HG02885 (cell line): Measurements from ENCODE around the gene GRK4.

Source experiments
- ATAC-seq: cut with Tn5 transposase; IDR thresholded peaks from one replicate; pipeline ENCODE4 v1.9.1; 2021; ENCODE audit warnings: mild to moderate bottlenecking; ENCODE audit not compliant: unreplicated experiment, poor library complexity

Gene GRK4

GRCh38 chr4:2995546-2996265, 32.3 kb downstream of the GRK4 start:
- ATAC-seq, result no peak

GRCh38 chr4:2996415-2996814, 33.0 kb downstream of the GRK4 start:
- no peak for ATAC-seq

GRCh38 chr4:3007724-3008123, 44.4 kb downstream of the GRK4 start:
- ATAC-seq, result no peak

GRCh38 chr4:3009422-3009821, 46.1 kb downstream of the GRK4 start:
- no peak for ATAC-seq

- ATAC-seq, result no peak
Measured at GRCh38 chr4:3010577-3010976, 47.2 kb downstream of the GRK4 start.

- no peak for ATAC-seq
Measured at GRCh38 chr4:3010998-3011397, 47.6 kb downstream of the GRK4 start.

DNA sequence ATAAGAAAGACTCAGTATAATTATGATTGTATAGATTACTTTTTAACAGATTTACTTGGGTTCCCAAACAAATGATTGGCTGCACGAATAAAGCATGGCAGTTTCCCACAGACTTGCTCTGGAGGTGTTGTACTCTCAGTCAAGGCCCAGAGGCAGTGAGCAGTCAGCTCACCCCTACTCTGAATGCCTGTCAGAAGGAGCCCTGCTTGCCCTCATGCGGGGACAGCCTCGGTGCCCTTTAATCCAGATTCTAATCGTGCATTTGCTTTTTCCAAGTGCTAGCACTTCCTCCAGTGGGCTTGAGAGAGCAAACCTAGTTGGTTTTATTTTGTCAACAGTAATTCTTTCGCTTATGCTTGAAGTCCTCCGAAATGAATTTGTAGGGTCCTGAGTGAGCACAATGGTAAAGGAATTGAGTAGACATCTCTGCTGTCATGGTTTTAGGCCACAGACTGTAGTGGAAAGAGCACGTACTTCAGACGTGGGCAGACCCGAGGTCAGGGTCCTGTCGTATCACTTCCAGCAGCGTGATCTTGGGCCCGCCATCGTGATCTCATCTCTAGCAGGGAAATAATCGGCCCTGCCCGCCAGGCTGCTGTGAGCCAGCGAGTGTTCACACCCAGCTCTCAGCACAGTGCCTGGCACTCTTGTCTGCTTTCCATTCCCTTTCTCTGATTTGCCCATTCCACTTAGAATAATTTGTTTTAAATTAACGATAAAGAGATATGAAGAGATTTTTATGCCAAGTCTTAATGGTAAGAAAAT, 48.3 kb downstream of the GRK4 start:
- ATAC-seq, result no peak

DNA sequence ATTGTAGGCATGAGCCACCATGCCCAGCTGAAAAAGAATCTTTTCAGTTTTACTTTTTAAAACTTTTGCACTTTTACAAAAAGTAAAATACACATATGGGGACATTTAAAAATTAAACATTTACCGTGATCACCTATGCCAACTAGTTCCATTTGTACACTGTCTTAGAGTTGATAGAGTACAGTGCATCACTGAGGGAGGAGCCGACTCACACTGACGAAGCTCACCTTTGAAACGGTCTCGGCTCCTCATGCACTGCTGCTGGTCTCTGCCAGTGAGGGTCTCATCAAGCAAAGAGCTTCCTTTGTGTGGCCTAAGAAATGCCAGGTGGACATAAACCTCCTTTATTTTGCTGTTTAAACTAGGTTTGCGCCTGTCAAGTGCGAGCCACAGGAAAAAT, 50.0 kb downstream of the GRK4 start:
- ATAC-seq, result no peak

GRCh38 chr4:3013839-3014350, 50.5 kb downstream of the GRK4 start:
- peak; percentile 74 for ATAC-seq

- ATAC-seq, result no peak
Measured at GRCh38 chr4:3016961-3017360, 53.6 kb downstream of the GRK4 start.

- no peak for ATAC-seq
Measured at GRCh38 chr4:3017504-3017903, 54.1 kb downstream of the GRK4 start.

DNA sequence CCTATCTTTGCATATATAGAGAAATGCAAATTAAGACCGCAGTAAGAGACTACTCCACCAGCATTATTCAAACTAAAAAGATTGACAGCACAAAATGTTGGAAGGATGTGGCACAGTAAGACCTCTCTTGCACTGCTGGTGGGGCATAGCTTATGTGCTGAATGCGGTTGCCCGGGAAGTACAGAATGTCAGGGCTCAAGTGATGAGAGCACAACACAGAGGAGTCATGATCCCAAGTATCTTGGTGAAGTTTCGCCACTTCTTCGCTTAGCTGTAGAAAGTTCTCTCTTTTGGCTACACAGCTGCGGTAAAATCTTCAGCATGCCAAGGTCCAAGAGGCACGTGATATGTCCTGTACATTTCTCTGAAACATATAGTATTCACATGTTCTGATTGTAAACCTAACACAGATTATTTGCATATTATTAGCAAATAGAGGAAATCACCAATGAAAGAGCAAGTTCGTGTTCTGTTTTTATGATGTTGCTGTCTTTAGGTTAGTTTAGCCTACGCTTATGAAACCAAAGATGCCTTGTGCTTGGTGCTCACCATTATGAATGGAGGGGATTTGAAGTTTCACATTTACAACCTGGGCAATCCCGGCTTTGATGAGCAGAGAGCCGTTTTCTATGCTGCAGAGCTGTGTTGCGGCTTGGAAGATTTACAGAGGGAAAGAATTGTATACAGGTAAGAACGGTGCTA, 55.9 kb downstream of the GRK4 start:
- ATAC-seq, result peak; percentile 44

DNA sequence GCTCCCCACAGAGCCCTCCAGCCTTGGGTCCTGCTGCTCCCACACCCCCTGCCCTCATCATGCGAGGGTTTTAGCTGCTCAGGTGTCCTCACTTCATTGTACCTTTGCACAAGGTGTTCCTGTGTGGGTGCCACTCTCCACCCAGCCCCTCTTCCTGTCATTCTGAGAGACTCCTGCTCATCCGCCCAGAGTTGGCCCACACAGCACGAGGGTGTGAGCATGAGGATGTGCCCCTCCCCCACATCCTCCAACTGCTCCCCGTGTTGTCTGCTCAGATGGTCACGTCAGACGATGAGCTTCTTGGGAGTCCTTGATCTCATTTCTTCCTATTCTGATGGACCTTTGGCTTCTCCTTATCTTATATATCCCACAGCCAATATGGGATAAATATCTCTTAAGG, 57.8 kb downstream of the GRK4 start:
- no peak for ATAC-seq

DNA sequence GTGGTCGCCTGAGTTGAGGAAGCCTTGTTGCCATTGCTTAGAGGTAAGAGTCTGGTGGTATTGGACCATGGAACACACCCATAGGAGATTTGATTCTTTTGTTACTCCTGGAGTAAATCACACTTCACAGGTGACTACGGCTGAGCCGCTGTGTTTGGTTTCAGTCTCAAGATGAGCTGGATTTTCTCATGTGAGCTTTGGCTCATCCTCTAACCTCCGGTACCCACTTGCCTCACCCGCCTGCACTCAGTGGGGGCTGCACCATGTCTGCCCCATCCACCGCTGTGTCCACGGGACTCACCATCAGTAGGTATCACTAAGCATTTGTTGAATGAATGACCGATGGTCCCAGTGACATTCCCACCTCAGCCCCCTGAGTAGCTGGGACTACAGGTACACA, 58.3 kb downstream of the GRK4 start:
- peak; percentile 56 for ATAC-seq

GRCh38 chr4:3022112-3022511, 58.7 kb downstream of the GRK4 start:
- no peak for ATAC-seq

- no peak for ATAC-seq
Measured at GRCh38 chr4:3022651-3023050, 59.3 kb downstream of the GRK4 start.

GRCh38 chr4:3025881-3026280, 62.5 kb downstream of the GRK4 start:
- no peak for ATAC-seq

GRCh38 chr4:3026540-3026939, 63.2 kb downstream of the GRK4 start:
- ATAC-seq, result no peak

DNA sequence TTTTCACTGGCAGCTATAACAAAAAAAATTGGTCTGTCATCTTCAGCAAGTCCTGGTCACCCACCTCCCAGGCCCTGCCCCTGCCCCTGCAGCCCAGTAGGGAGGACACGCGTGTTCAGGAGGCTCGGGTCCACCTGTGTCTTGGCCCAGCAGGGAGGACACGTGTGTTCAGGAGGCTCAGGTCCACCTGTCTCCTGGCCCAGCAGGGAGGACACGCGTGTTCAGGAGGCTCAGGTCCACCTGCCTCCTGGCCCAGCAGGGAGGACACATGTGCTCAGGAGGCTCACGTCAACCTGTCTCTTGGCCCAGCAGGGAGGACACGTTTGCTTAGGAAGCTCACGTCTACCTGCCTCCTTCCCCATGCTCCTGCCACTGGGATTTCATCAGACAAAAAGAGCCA, 66.1 kb downstream of the GRK4 start:
- ATAC-seq, result no peak

DNA sequence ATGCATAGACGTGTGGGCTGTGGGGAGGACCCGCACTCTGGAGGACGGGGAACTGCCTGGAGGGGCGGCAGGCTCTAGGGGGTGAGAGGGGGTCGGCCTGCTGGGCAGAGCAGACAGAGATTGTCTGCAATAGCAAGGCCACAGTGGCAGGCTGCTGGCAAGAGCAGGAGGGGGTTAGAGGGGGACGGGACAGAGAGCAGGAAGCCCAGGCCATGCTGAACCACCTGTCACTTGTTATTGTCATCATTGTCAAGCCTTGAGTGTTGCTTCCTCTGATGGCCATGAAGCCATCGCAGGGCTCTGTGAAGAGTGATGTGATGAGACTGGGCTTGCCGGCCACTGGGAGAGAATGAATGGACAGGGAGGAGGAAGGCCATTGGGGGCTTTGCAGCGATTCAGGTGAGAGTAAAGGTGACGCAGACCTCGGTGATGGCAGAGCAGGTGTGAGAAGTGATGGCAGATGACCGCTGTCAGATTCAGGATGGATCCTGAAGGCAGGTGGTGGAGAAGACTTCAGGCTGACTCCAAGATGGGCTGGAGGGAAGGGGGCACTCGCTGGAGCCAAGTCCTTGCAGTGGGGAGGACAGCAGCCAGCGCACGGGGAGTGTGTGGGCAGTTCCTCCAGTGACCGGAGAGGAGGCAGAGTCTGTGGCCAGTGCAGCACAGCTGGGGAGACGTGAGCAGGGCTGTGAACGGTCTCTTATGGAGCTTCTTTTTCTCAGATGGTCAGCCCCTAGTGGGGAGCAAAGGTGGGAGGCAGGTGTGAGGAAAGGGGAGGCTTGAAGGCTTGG, 67.4 kb downstream of the GRK4 start:
- ATAC-seq, result no peak
